ENCODE results near the gene GCA.

The GCA gene, protein sequence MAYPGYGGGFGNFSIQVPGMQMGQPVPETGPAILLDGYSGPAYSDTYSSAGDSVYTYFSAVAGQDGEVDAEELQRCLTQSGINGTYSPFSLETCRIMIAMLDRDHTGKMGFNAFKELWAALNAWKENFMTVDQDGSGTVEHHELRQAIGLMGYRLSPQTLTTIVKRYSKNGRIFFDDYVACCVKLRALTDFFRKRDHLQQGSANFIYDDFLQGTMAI
- long read RNA-seq, transcript GCA-210 (7 exons, 1,808 nt): minor isoform, 8 of 129 reads
- long read RNA-seq, transcript GCA-204 (8 exons, 1,992 nt): major isoform, 109 of 129 reads
- long read RNA-seq, partial matches to known transcripts: 3 of 129 reads
- long read RNA-seq, other reads (novel, unspliced or antisense): 9 of 129 reads

DNA sequence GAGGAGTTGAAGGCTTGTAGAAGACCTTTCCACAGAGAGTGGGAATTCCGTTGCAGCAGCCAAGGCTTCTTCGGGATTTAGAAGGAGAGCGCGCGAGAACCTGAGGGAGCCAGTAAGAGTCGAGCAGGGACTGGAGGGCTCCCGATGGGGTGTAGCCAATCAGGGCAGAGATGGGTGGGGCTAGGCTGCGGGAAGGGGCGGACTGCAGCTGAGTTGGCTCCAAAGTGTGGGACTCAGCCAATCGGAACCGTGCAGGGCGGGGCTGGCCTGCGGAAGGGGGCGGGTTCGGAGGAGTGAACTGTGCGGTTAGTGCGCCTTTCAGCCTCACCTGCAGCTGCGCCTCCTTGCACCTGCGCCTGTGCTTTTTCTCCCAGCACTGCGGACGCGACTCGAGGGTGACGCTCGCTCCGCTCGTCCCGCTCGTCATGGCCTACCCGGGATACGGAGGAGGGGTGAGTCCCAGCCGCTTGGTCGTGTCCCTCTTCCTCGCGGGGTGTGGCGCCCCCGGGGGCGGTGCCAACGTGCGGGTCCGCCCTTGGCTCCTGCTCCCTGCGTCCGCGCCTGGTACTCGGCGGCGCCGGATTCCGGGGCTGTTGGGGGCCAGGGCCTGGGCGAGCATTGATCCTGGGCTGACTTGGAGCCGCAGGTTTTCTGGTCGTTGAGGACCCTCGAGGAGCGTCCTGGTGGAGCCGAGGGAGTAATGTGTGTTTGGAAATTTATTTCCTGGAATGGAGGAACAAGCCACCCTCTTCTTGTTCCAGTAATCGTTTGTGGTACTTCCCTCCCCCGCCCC lies at the start of gene GCA:
Gene GCA (plus strand): TSS at position 309 of the 793 bp plus-strand sequence. CDS start 117 bp downstream, at position 426.
- DNase-seq (ENCODE audit: low read depth in 1 of 2, low spot score in 1 of 2): peak; percentile 87 to 99
- Histone ChIP-seq H3K27ac (replicated peaks) (peak within 1 kb of the TSS; percentile 88), H3K4me3 (replicated peaks; ENCODE audit: insufficient read depth, low read length) (peak within 1 kb of the TSS; percentile 98), H3K27me3 (ENCODE audit: insufficient read depth, poor library complexity, severe bottlenecking) (no peaks in the 10 kb centered on the region)
- TF ChIP-seq SPI1 (IDR thresholded peaks at IDR 0.05; ENCODE audit: borderline replicate concordance, low read depth): no peak; the same call in 1 of the 2 replicates
- peak; percentile 56; the same call in 1 of the 2 replicates for TF ChIP-seq POLR2AphosphoS5 (IDR thresholded peaks at IDR 0.05; ENCODE audit: low read depth)

DNA sequence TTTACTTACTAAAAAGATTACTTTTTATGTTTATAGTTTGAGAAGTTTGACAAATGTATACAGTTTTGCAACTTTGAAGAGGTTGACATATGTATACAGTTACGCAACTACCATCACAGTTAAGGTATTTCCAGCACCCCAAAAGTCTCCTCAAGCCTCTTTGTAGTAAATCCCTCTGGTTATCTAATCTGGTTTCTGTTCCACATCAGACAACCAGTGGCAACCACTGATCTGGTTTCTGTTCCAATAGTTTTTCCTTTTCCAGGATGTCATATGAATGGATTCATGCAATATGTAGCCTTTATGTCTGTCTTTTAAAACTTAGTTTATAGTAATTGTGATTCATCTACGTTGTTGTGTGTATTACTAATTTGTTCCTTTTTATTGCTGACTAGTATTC lies 48.9 kb upstream of the GCA start:
- TF ChIP-seq, protein P1, sequence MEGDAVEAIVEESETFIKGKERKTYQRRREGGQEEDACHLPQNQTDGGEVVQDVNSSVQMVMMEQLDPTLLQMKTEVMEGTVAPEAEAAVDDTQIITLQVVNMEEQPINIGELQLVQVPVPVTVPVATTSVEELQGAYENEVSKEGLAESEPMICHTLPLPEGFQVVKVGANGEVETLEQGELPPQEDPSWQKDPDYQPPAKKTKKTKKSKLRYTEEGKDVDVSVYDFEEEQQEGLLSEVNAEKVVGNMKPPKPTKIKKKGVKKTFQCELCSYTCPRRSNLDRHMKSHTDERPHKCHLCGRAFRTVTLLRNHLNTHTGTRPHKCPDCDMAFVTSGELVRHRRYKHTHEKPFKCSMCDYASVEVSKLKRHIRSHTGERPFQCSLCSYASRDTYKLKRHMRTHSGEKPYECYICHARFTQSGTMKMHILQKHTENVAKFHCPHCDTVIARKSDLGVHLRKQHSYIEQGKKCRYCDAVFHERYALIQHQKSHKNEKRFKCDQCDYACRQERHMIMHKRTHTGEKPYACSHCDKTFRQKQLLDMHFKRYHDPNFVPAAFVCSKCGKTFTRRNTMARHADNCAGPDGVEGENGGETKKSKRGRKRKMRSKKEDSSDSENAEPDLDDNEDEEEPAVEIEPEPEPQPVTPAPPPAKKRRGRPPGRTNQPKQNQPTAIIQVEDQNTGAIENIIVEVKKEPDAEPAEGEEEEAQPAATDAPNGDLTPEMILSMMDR (IDR thresholded peaks at IDR 0.05; ENCODE audit: insufficient read depth, low read length): no peak
- TF ChIP-seq GABPA (IDR thresholded peaks at IDR 0.05; ENCODE audit: low read depth) (no peak), POLR2AphosphoS5 (IDR thresholded peaks at IDR 0.05; ENCODE audit: low read depth) (no peak), SPI1 (IDR thresholded peaks at IDR 0.05; ENCODE audit: borderline replicate concordance, low read depth) (no peak)
- TF ChIP-seq, protein P2, sequence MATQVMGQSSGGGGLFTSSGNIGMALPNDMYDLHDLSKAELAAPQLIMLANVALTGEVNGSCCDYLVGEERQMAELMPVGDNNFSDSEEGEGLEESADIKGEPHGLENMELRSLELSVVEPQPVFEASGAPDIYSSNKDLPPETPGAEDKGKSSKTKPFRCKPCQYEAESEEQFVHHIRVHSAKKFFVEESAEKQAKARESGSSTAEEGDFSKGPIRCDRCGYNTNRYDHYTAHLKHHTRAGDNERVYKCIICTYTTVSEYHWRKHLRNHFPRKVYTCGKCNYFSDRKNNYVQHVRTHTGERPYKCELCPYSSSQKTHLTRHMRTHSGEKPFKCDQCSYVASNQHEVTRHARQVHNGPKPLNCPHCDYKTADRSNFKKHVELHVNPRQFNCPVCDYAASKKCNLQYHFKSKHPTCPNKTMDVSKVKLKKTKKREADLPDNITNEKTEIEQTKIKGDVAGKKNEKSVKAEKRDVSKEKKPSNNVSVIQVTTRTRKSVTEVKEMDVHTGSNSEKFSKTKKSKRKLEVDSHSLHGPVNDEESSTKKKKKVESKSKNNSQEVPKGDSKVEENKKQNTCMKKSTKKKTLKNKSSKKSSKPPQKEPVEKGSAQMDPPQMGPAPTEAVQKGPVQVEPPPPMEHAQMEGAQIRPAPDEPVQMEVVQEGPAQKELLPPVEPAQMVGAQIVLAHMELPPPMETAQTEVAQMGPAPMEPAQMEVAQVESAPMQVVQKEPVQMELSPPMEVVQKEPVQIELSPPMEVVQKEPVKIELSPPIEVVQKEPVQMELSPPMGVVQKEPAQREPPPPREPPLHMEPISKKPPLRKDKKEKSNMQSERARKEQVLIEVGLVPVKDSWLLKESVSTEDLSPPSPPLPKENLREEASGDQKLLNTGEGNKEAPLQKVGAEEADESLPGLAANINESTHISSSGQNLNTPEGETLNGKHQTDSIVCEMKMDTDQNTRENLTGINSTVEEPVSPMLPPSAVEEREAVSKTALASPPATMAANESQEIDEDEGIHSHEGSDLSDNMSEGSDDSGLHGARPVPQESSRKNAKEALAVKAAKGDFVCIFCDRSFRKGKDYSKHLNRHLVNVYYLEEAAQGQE (IDR thresholded peaks at IDR 0.05; ENCODE audit: insufficient replicate concordance, low read depth): no peak
- H3K27me3 ChIP-seq (ENCODE audit: insufficient read depth, poor library complexity, severe bottlenecking): no peaks in the 10 kb centered on the region
- DNase-seq (ENCODE audit: low read depth in 1 of 2, low spot score in 1 of 2): no peak

DNA sequence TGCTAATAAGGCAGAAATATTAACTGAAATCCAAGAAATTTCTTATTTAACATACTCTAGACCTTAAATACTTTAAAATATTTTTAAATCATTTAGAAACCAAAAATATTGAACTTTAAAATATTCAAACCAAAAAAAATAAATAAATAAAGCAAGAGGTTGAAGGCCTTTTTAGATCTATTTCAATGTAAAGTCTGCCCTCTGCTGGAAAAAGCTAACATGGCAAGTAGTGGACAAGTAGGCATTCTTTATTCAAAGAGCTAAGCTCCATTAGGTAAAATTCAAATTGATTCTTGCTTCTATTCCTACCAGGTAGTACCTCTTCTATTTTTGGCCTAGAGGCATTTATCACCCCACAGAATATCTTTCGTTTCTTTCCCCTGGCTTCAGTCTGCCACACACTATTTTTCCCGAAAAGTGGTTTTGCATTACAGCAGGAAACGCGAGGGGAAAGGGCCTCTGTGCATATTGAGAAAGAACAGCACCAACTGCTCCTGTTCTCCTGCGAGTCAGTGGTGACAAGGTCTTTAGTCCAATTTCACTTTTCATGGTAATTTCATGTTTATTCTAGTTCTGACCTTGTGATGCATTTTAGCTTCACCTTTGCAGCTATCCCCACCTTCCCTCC lies 45.9 kb upstream of the GCA start:
- peak in 1 of 2 experiments; percentile 65 for DNase-seq (ENCODE audit: low read depth in 1 of 2, low spot score in 1 of 2)
- TF ChIP-seq, protein P1 (IDR thresholded peaks at IDR 0.05; ENCODE audit: insufficient read depth, low read length): peak; percentile 54
- no peak for TF ChIP-seq SPI1 (IDR thresholded peaks at IDR 0.05; ENCODE audit: borderline replicate concordance, low read depth)
- no peak for TF ChIP-seq POLR2AphosphoS5 (IDR thresholded peaks at IDR 0.05; ENCODE audit: low read depth)
- TF ChIP-seq, protein P2 (IDR thresholded peaks at IDR 0.05; ENCODE audit: insufficient replicate concordance, low read depth): no peak
- H3K4me3 ChIP-seq (replicated peaks; ENCODE audit: insufficient read depth, low read length): no peak overlapping the region
- no peaks in the 10 kb centered on the region for H3K27me3 ChIP-seq (ENCODE audit: insufficient read depth, poor library complexity, severe bottlenecking)
- no peak overlapping the region for H3K27ac ChIP-seq (replicated peaks)

More for the DNA sequence above, 48.9 kb upstream of the GCA start:
- H3K27ac ChIP-seq (replicated peaks): no peak overlapping the region
- no peak overlapping the region for H3K4me3 ChIP-seq (replicated peaks; ENCODE audit: insufficient read depth, low read length)
